ENCODE results near the gene SOX14.

DNA sequence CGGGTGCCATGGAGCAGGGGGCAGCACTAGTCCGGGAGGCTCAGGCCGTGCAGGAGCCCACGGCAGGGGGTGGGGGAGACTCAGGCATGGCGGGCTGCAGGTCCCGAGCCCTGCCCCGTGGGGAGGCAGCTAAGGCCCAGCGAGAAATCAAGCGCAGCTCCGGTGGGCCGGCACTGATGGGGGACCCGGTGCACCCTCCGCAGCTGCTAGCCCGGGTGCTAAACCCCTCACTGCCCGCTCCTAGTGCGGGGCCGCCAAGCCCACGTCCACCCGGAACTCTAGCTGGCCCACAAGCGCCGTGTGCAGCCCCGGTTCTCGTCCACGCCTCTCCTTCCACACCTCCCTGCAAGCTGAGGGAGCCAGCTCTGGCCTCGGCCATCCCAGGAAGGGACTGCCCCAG is 49.6 kb upstream of the SOX14 start:
- TF ChIP-seq, protein P1, sequence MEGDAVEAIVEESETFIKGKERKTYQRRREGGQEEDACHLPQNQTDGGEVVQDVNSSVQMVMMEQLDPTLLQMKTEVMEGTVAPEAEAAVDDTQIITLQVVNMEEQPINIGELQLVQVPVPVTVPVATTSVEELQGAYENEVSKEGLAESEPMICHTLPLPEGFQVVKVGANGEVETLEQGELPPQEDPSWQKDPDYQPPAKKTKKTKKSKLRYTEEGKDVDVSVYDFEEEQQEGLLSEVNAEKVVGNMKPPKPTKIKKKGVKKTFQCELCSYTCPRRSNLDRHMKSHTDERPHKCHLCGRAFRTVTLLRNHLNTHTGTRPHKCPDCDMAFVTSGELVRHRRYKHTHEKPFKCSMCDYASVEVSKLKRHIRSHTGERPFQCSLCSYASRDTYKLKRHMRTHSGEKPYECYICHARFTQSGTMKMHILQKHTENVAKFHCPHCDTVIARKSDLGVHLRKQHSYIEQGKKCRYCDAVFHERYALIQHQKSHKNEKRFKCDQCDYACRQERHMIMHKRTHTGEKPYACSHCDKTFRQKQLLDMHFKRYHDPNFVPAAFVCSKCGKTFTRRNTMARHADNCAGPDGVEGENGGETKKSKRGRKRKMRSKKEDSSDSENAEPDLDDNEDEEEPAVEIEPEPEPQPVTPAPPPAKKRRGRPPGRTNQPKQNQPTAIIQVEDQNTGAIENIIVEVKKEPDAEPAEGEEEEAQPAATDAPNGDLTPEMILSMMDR (IDR thresholded peaks at IDR 0.05 in 4 of 5, conservative IDR thresholded peaks at IDR 0.05 in 1 of 5), result no peak
- TF ChIP-seq POLR2A (IDR thresholded peaks at IDR 0.05), result no peak
